Stimulated activated naive B cell treated with anti-CD40 and anti-IgM and Interleukin-4, amounts not matched to agents 10 μg/mL and 1 μg/mL and 100 μg/mL, for 72 hours (primary cell): Measurements from ENCODE around the gene FOXS1.
"Not testable (repeated sequence)": the region's sequence is repeated elsewhere in the genome, so short reads cannot be mapped to it uniquely, and the experiment has no call there.

Experiments used
- ATAC-seq, 2 donors: fragments of 150-1000 bp; cut with Tn5 transposase; replicated peaks; 2 replicates each; pipeline ENCODE4 v1.10.0; 2021; ENCODE audit warnings: moderate library complexity in 1 of 2
- DNase-seq: peaks from one replicate; pipeline ENCODE4 v3.0.0; 2021
- H3K27ac Mint-ChIP-seq: one replicate; pipeline ENCODE4 v1.8.0; 2022; ENCODE audit warnings: mild to moderate bottlenecking, mixed read lengths
- H3K27me3 Mint-ChIP-seq, 2 donors: one replicate each; pipeline ENCODE4 v1.8.0; 2022; ENCODE audit warnings: mixed read lengths in 2 of 2
- H3K36me3 Mint-ChIP-seq, 2 donors: one replicate each; pipeline ENCODE4 v1.8.0; 2022; ENCODE audit warnings: mixed read lengths in 2 of 2, mild to moderate bottlenecking in 1 of 2
- H3K4me1 Mint-ChIP-seq, 2 donors: one replicate each; pipeline ENCODE4 v1.8.0; 2022; ENCODE audit warnings: mixed read lengths in 2 of 2, mild to moderate bottlenecking in 1 of 2
- H3K4me3 Mint-ChIP-seq, 2 donors: one replicate each; pipeline ENCODE4 v1.8.0; 2022; ENCODE audit warnings: mild to moderate bottlenecking in 2 of 2, mixed read lengths in 2 of 2, moderate library complexity in 1 of 2
- H3K9me3 Mint-ChIP-seq, 2 donors: one replicate each; pipeline ENCODE4 v1.8.0; 2022; ENCODE audit warnings: mixed read lengths in 2 of 2, mild to moderate bottlenecking in 1 of 2

Gene FOXS1

GRCh38 chr20:31838646-31839292 is 6.6 kb downstream of the FOXS1 start:
- H3K36me3 Mint-ChIP-seq = no peaks in the 10 kb centered on the region
- H3K4me1 Mint-ChIP-seq = peaks cover 14 to 20% of the 10 kb centered on the region in 2 donors

DNA sequence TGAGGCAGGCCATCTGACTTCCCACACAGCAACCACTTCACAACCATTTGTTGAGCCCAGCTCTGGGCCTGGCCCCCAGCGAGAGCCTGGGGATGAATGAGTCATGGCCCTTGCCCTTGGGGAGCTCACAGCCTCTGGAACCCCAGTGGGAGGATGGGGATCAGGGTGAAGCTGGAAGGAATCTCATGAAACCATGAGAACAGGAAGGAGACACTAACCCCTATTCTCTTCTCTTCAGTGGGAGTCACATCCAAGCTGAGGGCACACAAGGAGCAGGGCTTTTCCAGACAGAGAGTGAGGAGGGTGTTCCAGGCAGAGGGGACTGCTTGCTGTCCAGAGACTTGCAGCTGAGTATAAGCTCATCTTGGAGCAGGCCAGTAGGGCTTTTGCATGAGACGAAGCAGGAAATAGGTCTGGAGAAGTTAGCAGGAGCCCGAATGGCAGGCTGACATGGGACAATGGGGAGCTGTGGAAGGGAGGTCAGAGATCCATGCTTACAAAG is 7.5 kb downstream of the FOXS1 start:
- H3K4me1 Mint-ChIP-seq = peaks cover 10 to 20% of the 10 kb centered on the region in 2 donors
- H3K9me3 Mint-ChIP-seq = no peaks in the 10 kb centered on the region
- peaks cover 0 to 4% of the 10 kb centered on the region in 2 donors for H3K27me3 Mint-ChIP-seq
- H3K36me3 Mint-ChIP-seq = no peaks in the 10 kb centered on the region
- H3K27ac Mint-ChIP-seq = no peak overlapping the region
- ATAC-seq (no peak), DNase-seq (no peak)
- no peak overlapping the region for H3K4me3 Mint-ChIP-seq

More at GRCh38 chr20:31838646-31839292, 6.6 kb downstream of the FOXS1 start:
- Mint-ChIP-seq H3K27me3 (no peaks in the 10 kb centered on the region), H3K9me3 (no peaks in the 10 kb centered on the region), H3K4me3 (no peak overlapping the region), H3K27ac (no peak overlapping the region)
- ATAC-seq (no peak), DNase-seq (no peak)

- Mint-ChIP-seq H3K4me1 (peaks cover 7 to 15% of the 10 kb centered on the region in 2 donors), H3K27ac (no peak overlapping the region), H3K36me3 (no peaks in the 10 kb centered on the region), H3K4me3 (no peak overlapping the region), H3K27me3 (peaks cover 0 to 5% of the 10 kb centered on the region in 2 donors), H3K9me3 (no peaks in the 10 kb centered on the region)
- no peak for DNase-seq
- no peak for ATAC-seq
These were observed 8.4 kb downstream of the FOXS1 start for GRCh38 chr20:31836853-31837608.

DNA sequence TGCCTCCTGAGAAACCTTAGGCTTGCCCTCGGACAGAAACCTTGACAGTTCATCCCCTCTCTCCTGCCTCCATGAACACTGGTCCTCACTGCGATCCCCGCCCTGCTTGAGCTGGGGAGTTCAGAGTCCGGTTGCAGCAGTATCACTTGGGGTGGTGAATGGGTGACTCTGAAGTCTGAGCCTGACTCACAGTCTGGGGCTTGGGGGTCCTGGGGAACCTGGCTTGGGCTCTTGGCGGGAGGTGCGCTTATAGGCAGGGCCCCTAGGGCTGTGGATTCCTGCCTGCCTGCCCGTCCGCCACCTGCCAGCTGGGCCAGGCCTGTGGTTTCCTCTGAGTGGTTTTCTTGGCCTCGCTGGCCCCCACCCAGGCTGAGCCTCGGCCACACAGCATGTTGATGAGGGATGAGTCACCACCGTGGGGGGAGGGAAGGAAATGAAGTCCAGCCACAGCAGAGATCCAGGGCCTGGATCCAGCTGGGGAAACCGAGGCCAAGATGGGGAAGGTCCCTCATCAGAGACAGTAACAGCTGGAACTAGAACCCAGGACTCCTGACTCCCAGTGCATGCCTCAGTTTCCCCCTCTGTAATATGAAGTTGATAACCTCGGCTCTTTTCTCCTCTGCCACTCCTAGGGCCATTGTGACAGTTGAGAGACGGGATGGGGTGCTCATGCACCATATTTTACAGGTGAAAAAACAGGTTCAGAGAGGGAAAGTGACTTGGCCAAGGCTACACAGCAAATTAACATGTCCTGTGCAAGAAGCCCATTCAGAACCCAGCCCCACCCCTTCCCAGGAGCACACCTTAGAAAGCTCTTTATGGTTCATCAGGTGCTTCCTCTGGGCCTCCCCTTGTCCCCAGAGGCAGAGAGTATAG is 9.2 kb downstream of the FOXS1 start:
- H3K9me3 Mint-ChIP-seq = no peaks in the 10 kb centered on the region
- peaks cover 0 to 5% of the 10 kb centered on the region in 2 donors for H3K27me3 Mint-ChIP-seq
- ATAC-seq = peak; percentile 71 to 80
- no peaks in the 10 kb centered on the region for H3K36me3 Mint-ChIP-seq
- H3K4me1 Mint-ChIP-seq = peaks cover 7 to 15% of the 10 kb centered on the region in 2 donors
- no peak overlapping the region for H3K4me3 Mint-ChIP-seq
- no peak for DNase-seq
- no peak overlapping the region for H3K27ac Mint-ChIP-seq

GRCh38 chr20:31835554-31835953 is 9.8 kb downstream of the FOXS1 start:
- no peaks in the 10 kb centered on the region for H3K36me3 Mint-ChIP-seq
- DNase-seq (no peak), ATAC-seq (peak; percentile 5 to 14)
- peaks cover 7 to 15% of the 10 kb centered on the region in 2 donors for H3K4me1 Mint-ChIP-seq
- no peak overlapping the region for H3K27ac Mint-ChIP-seq
- H3K27me3 Mint-ChIP-seq = peaks cover 0 to 5% of the 10 kb centered on the region in 2 donors
- no peak overlapping the region for H3K4me3 Mint-ChIP-seq
- no peaks in the 10 kb centered on the region for H3K9me3 Mint-ChIP-seq

DNA sequence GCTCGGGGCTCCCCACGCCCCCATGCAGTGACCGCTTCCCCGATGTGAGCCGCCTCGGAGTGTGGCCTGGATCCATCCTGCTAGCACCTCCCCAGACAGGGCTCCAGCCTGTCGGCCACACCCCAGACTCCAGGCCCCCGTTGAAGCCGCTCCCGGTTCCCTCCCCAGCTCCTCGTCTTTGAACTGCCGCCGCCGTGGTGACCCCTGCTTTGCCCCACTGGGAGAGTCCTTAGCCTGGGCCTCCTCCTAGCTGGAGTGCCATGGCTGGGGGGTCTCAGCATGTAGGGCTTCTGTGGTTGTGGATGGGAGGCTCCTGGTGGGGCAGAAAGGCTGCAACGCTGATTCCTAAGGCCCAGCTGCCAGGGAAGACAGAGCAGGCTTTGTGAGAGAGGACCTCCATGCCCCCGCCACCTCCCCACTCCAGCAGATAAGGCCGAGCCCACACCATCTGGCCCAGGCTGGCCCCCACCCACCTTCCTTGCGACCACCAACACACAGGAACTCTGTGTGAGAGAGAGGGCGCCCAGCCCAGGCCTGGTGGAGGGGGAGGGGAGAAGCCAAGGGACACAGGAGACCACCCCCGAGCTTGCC is 11.4 kb downstream of the FOXS1 start:
- DNase-seq (no peak), ATAC-seq (no peak)
- no peak overlapping the region for H3K4me3 Mint-ChIP-seq
- H3K4me1 Mint-ChIP-seq = peaks cover 7 to 15% of the 10 kb centered on the region in 2 donors
- no peaks in the 10 kb centered on the region for H3K36me3 Mint-ChIP-seq
- no peak overlapping the region for H3K27ac Mint-ChIP-seq
- H3K9me3 Mint-ChIP-seq = no peaks in the 10 kb centered on the region
- H3K27me3 Mint-ChIP-seq = peaks cover 0 to 5% of the 10 kb centered on the region in 2 donors

DNA sequence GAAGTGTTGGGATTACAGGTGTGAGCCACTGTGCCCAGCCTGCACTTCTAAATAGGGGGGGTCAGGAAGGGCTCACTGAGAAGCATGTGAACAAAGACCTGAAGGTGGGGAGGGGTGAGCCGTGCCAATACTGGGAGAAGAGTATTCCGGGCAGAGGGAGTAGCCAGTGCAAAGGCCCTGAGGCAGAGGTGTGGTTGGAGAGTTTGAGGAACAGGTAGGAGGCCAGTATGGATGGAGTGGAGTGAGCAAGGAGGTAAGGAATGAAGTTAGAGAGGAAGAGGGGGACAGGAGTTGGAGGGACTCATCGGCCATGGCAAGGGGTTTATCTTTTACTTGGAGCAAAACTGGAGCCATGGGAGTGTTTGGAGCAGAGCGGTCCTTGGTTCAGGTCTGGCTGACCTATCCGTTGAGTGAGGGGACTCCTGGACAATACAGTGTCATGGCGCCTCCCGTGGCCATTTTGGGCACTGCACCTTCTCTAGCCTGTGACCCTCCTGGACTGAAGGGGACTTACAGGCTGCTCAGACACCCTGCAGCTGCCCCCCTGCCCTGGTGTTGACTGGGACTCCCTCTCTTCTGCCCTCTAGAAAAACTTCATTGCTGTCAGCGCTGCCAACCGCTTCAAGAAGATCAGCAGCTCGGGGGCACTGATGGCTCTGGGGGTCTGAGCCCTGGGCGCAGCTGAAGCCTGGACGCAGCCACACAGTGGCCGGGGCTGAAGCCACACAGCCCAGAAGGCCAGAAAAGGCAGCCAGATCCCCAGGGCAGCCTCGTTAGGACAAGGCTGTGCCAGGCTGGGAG is 12.1 kb downstream of the FOXS1 start:
- DNase-seq (peak; percentile 48), ATAC-seq (peak; percentile 59 to 66)
- Mint-ChIP-seq H3K27ac (no peak overlapping the region), H3K27me3 (peaks cover 0 to 5% of the 10 kb centered on the region in 2 donors), H3K4me3 (no peak overlapping the region), H3K4me1 (peaks cover 7 to 15% of the 10 kb centered on the region in 2 donors), H3K36me3 (no peaks in the 10 kb centered on the region), H3K9me3 (no peaks in the 10 kb centered on the region)

GRCh38 chr20:31831771-31832306 is 13.6 kb downstream of the FOXS1 start:
- H3K4me3 Mint-ChIP-seq = no peak overlapping the region
- H3K27ac Mint-ChIP-seq = no peak overlapping the region
- H3K9me3 Mint-ChIP-seq = no peaks in the 10 kb centered on the region
- peaks cover 7 to 15% of the 10 kb centered on the region in 2 donors for H3K4me1 Mint-ChIP-seq
- no peak for DNase-seq
- no peak for ATAC-seq
- H3K36me3 Mint-ChIP-seq = no peaks in the 10 kb centered on the region
- peaks cover 0 to 5% of the 10 kb centered on the region in 2 donors for H3K27me3 Mint-ChIP-seq

DNA sequence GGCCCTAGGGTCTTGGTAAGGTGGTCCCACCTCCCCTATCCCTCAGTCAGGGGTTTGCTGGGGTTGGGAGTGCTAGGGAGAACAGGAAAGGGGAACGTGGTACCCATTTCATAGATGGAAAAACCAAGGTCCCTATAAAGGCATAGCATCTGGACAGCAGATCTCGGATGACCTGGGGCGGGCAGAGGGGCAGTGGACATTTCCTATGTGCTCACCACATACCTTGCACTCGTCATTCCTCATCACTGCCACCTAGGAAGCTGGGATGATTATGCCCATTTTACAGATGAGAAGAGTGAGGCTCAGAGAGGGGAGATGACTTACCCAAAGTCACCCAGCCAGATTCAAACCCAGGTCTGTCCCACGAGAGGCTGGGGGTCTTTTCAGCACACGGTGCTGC is 14.2 kb downstream of the FOXS1 start:
- no peak overlapping the region for H3K27ac Mint-ChIP-seq
- H3K4me1 Mint-ChIP-seq = peaks cover 5 to 12% of the 10 kb centered on the region in 2 donors

GRCh38 chr20:31830406-31830981 is 14.9 kb downstream of the FOXS1 start:
- Mint-ChIP-seq H3K9me3 (no peaks in the 10 kb centered on the region), H3K36me3 (no peaks in the 10 kb centered on the region), H3K4me3 (no peak overlapping the region), H3K27ac (no peak overlapping the region), H3K27me3 (peaks cover 0 to 5% of the 10 kb centered on the region in 2 donors), H3K4me1 (peaks cover 0 to 5% of the 10 kb centered on the region in 2 donors)
- no peak for DNase-seq
- ATAC-seq = no peak

More for the DNA sequence above, 14.2 kb downstream of the FOXS1 start:
- Mint-ChIP-seq H3K27me3 (peaks cover 0 to 5% of the 10 kb centered on the region in 2 donors), H3K9me3 (no peaks in the 10 kb centered on the region), H3K36me3 (no peaks in the 10 kb centered on the region), H3K4me3 (no peak overlapping the region)
- DNase-seq (no peak), ATAC-seq (no peak)

DNA sequence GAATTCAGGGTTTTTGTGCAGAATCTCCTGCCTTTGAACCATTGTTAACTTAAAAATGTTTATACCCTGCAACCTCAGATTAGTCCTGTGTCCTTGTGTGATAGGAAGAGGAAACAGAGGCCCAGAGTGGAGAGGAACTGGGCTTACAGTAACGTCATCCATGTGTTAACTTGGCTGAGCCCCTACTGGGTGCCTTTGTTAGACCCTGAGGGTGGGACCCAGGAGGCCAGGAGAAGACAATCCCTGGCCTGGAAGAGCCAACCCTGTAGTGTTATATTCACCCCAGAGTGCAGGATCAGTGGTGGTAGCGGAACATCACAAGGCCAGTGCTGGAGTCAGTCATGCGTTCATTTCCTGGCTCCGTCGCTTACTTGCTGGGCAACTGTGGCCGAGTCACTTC is 15.7 kb downstream of the FOXS1 start:
- Mint-ChIP-seq H3K4me3 (no peak overlapping the region), H3K27ac (no peak overlapping the region), H3K36me3 (no peaks in the 10 kb centered on the region), H3K4me1 (no peaks in the 10 kb centered on the region), H3K9me3 (no peaks in the 10 kb centered on the region), H3K27me3 (peaks cover 0 to 5% of the 10 kb centered on the region in 2 donors)
- ATAC-seq (no peak), DNase-seq (no peak)

DNA sequence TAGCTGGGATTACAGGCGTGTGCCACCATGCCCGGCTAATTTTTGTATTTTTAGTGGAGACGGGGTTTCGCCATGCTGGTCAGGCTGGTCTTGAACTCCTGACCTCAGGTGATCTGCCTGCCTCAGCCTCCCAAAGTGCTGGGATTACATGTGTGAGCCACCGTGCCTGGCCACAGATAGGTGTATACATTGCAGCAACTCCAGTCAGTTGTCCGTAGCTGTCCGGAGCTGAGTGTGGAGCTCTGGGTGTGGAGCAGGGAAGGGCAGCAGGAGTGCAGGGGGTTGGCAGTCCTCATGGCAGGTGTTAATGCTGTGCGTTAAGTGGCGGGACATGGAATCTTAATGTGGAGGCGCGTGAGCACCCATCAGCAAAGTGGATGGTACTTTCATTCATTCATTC is 17.4 kb downstream of the FOXS1 start:
- not testable (repeated sequence) for H3K36me3 Mint-ChIP-seq, H3K27ac Mint-ChIP-seq, H3K27me3 Mint-ChIP-seq, ATAC-seq, DNase-seq, H3K4me1 Mint-ChIP-seq, H3K9me3 Mint-ChIP-seq, H3K4me3 Mint-ChIP-seq

GRCh38 chr20:31827059-31827458 is 18.3 kb downstream of the FOXS1 start:
- Mint-ChIP-seq H3K36me3 (no peaks in the 10 kb centered on the region), H3K4me1 (peaks cover 2 to 5% of the 10 kb centered on the region in 2 donors), H3K27ac (no peak overlapping the region), H3K9me3 (no peaks in the 10 kb centered on the region), H3K27me3 (peaks cover 0 to 8% of the 10 kb centered on the region in 2 donors), H3K4me3 (no peak overlapping the region)
- ATAC-seq (no peak), DNase-seq (no peak)
